Endothelial cell of umbilical vein (primary cell): ENCODE results near the gene HAGH. TPM values are rescaled to one million over a fixed set of nuclear protein-coding genes. Genes with fewer than 3 reads are reported as not detected.
A peak's percentile ranks its signal among the peaks of the same experiment; 100 is the strongest.

Source experiments
- BruUV-seq: library from RNA; stranded (reverse); fragments of 400-500 nt; replicated peaks from 2 replicates; lab custom pipeline; 2021; lab: Mats Ljungman, UMichigan
- CTCF ChIA-PET: fragments of 300-600, 350-600 bp; sonication (Branson Sonifier 250); formaldehyde crosslinking; loops from one replicate; lab custom pipeline; 2021; ENCODE audit warnings: antibody characterized with exemption, inconsistent platforms; lab: Charles Lee
- POLR2A ChIA-PET: fragments of 300-600, 350-600 bp; sonication (Branson Sonifier 250); formaldehyde crosslinking; loops from one replicate; lab custom pipeline; 2021; ENCODE audit warnings: antibody characterized with exemption, inconsistent platforms; lab: Charles Lee
- DNase-seq: peaks from one replicate; pipeline ENCODE4 v3.0.0-alpha.2; 2011; ENCODE audit warnings: low read depth, low spot score
- FAIRE-seq: peaks from 2 replicates; lab custom pipeline; 2011; peaks lifted over from hg19 to GRCh38; lab: Jason Lieb, UNC
- H2AFZ ChIP-seq: 2 replicates; pipeline ENCODE4 v1.6.0; 2012; ENCODE audit warnings: low read depth, low read length, control low read depth, inconsistent platforms
- H3K27ac ChIP-seq: 2 replicates; pipeline ENCODE4 v1.5.1; 2011; ENCODE audit warnings: low read depth, mild to moderate bottlenecking, control low read depth, low read length, moderate library complexity; ENCODE audit not compliant: insufficient read depth
- H3K27me3 ChIP-seq, 2 experiments: 2 replicates each; pipeline versions ENCODE4 v1.6.0 to v1.6.1; 2011; ENCODE audit warnings: low read length in 2 of 2, mixed read lengths in 1 of 2; ENCODE audit not compliant: control insufficient read depth in 2 of 2, insufficient read depth in 2 of 2
- H3K36me3 ChIP-seq, 2 experiments: 2 replicates in 1 of 2; 3 replicates in 1 of 2; pipeline ENCODE4 v1.5.1; 2011; ENCODE audit warnings: low read length in 2 of 2, mild to moderate bottlenecking in 1 of 2, moderate library complexity in 1 of 2; ENCODE audit not compliant: control insufficient read depth in 2 of 2, insufficient read depth in 2 of 2; ENCODE audit errors: extremely low read depth in 1 of 2
- H3K4me1 ChIP-seq: 3 replicates; pipeline ENCODE4 v1.5.1; 2011; ENCODE audit warnings: mild to moderate bottlenecking, low read length; ENCODE audit not compliant: control insufficient read depth, insufficient read depth; ENCODE audit errors: extremely low read depth
- H3K4me2 ChIP-seq: 2 replicates; pipeline ENCODE4 v1.6.1; 2011; ENCODE audit warnings: low read length, control low read depth, mixed read lengths; ENCODE audit not compliant: insufficient read depth
- H3K4me3 ChIP-seq, 3 experiments: fragments of 200-600 bp in 1 of 3; sonication (generic), shearing (Covaris generic) in 1 of 3; replicated peaks in 1 of 3; 2 replicates each; pipeline ENCODE4 v1.5.1; 2011 to 2016; ENCODE audit warnings: control low read depth in 3 of 3, low read length in 3 of 3, mild to moderate bottlenecking in 2 of 3, inconsistent platforms in 1 of 3, low read depth in 1 of 3, moderate library complexity in 1 of 3; ENCODE audit not compliant: insufficient read depth in 1 of 3
- H3K79me2 ChIP-seq: 2 replicates; pipeline ENCODE4 v1.6.0; 2012; ENCODE audit warnings: low read length, inconsistent platforms; ENCODE audit not compliant: control insufficient read depth, insufficient read depth
- H3K9ac ChIP-seq: replicated peaks from 2 replicates; pipeline ENCODE3; 2011; ENCODE audit warnings: low read length, control low read depth; ENCODE audit not compliant: insufficient read depth; ENCODE audit errors: extremely low read depth
- H3K9me1 ChIP-seq: replicated peaks from 3 replicates; pipeline ENCODE4 v1.6.0; 2011; ENCODE audit warnings: mild to moderate bottlenecking, low read length; ENCODE audit not compliant: control insufficient read depth, insufficient read depth; ENCODE audit errors: extremely low read depth
- H3K9me3 ChIP-seq: replicated peaks from 2 replicates; pipeline ENCODE4 v1.5.1; 2012; ENCODE audit warnings: low read length, inconsistent platforms; ENCODE audit not compliant: control insufficient read depth, insufficient read depth
- H4K20me1 ChIP-seq: replicated peaks from 2 replicates; pipeline ENCODE3; 2011; ENCODE audit warnings: mild to moderate bottlenecking, low read length; ENCODE audit not compliant: control insufficient read depth, insufficient read depth; ENCODE audit errors: extremely low read depth
- CTCF ChIP-seq, 2 donors: IDR thresholded peaks; 1 replicate in 1 of 2; 2 replicates in 1 of 2; pipeline ENCODE4 v1.5.1; 2011; ENCODE audit warnings: low read length in 2 of 2, mild to moderate bottlenecking in 2 of 2, moderate library complexity in 2 of 2, control low read depth in 1 of 2, inconsistent platforms in 1 of 2, low read depth in 1 of 2; ENCODE audit not compliant: insufficient read depth in 1 of 2; ENCODE audit errors: extremely low read depth in 1 of 2
- FOS ChIP-seq: IDR thresholded peaks from 2 replicates; pipeline ENCODE4 v1.6.1; 2011; ENCODE audit warnings: mild to moderate bottlenecking, low read length, moderate library complexity, borderline replicate concordance; ENCODE audit not compliant: insufficient read depth
- GATA2 ChIP-seq: IDR thresholded peaks from 2 replicates; pipeline ENCODE4 v1.7.0; 2011; ENCODE audit warnings: low read depth, mild to moderate bottlenecking, moderate library complexity, mixed read lengths, low read length; ENCODE audit not compliant: insufficient read length, insufficient read depth
- JUN ChIP-seq: IDR thresholded peaks from 2 replicates; pipeline ENCODE4 v1.6.1; 2011; ENCODE audit warnings: borderline replicate concordance, low read depth; ENCODE audit not compliant: insufficient read length, insufficient read depth
- MAX ChIP-seq: IDR thresholded peaks from 2 replicates; pipeline ENCODE4 v1.6.1; 2011; ENCODE audit not compliant: insufficient read depth, insufficient read length
- MYC ChIP-seq: IDR thresholded peaks from one replicate; pipeline ENCODE4 v1.6.1; 2011; ENCODE audit warnings: mild to moderate bottlenecking, low read depth, low read length
- POLR2A ChIP-seq: IDR thresholded peaks from 2 replicates; pipeline ENCODE4 v1.6.1; 2012; ENCODE audit warnings: low read depth, mild to moderate bottlenecking, control low read depth, low read length
- POLR2AphosphoS5 ChIP-seq: IDR thresholded peaks from 2 replicates; pipeline ENCODE4 v1.6.1; 2012; ENCODE audit warnings: low read depth, mild to moderate bottlenecking, control low read depth, low read length, moderate library complexity; ENCODE audit not compliant: insufficient read depth
- dilution Hi-C: fragments of 300-500 bp; cut with MboI; formaldehyde crosslinking; loops from one replicate; pipeline ENCODE4 v1.15.0; 2019; ENCODE audit warnings: low sequenced_read_pairs; ENCODE audit not compliant: extremely low pct_ligation_motif_present
- intact Hi-C: fragments of 100-400 bp; cut with micrococcal nuclease; formaldehyde crosslinking; loops from one replicate; pipeline ENCODE4 v1.10.0; 2022
- polyA plus RNA-seq, 4 experiments: library from polyadenylated mRNA; depleted of rRNA in 3 of 4; stranded (reverse) in 3 of 4; unstranded in 1 of 4; fragments of >200 nt; gene quantifications; 2 replicates each; pipeline versions ENCODE4 v1.2.1 to v1.2.3, GENCODE V29; 2011 to 2012; ENCODE audit warnings: missing spikeins in 1 of 4
- total RNA-seq: library from RNA; stranded (reverse); gene quantifications from 2 replicates; pipeline ENCODE4 v1.2.3, GENCODE V29; 2021

The HAGH gene
- total and polyA plus RNA-seq, 2 donors (not counting 3 experiments of a cell fraction or from before 2014, with no cell fraction given) = 54.3 to 84.2 TPM

GRCh38 chr16:1772908-1773702, 53.5 kb downstream of the HAGH start, which contains the start of gene MRPS34:
TSS of gene MRPS34 (minus strand) at chr16:1773134. CDS start at chr16:1773119, 15 bp downstream.
- POLR2A ChIA-PET = interaction anchor here (0.7 to 1.4 kb wide), 2 partner anchors 9 kb away, joined by 3 to 6 read pairs; partner anchors contain the start of genes NUBP2 and SPSB3
- H3K4me1 ChIP-seq = peaks cover 19% of the 10 kb centered on the region
- TF ChIP-seq MYC = peak; percentile 28
- TF ChIP-seq FOS = no peak
- TF ChIP-seq POLR2AphosphoS5 = peak; percentile 91
- TF ChIP-seq POLR2A = peak; percentile 86
- peak; percentile 51 for TF ChIP-seq MAX
- no peak for TF ChIP-seq GATA2
- TF ChIP-seq JUN = no peak
- peak; percentile 83 to 86 for TF ChIP-seq CTCF (IDR thresholded peaks at IDR 0.05; ENCODE audit: extremely low read depth in 1 of 2, insufficient read depth in 1 of 2, low read depth in 1 of 2, low read length in 2 of 2)
- BruUV-seq = no TSS peak
- intact Hi-C loops = loop anchor here (1.0 kb wide), 1 partner anchor 9 kb away; the partner anchor contains the start of genes NUBP2 and SPSB3
- no peaks in the 10 kb centered on the region for H4K20me1 ChIP-seq
- H3K9me3 ChIP-seq = no peaks in the 10 kb centered on the region
- peak within 1 kb of the TSS; percentile 26 to 83 (median 54) for H3K4me3 ChIP-seq
- peaks cover 17% of the 10 kb centered on the region for H3K79me2 ChIP-seq
- H3K36me3 ChIP-seq = peaks cover 0 to 34% of the 10 kb centered on the region in 2 experiments
- peak within 1 kb of the TSS; percentile 41 for H3K27ac ChIP-seq
- peak; percentile 71 for DNase-seq
- H3K4me2 ChIP-seq = peak within 1 kb of the TSS; percentile 72
- H3K9me1 ChIP-seq = no peaks in the 10 kb centered on the region
- H3K27me3 ChIP-seq = no peaks in the 10 kb centered on the region
- CTCF ChIA-PET = interaction anchor here (0.7 to 2.0 kb wide), 6 partner anchors 8 to 67 kb away, joined by 3 to 16 read pairs (median 6); partner anchors contain the start of genes MAPK8IP3, NUBP2 and SPSB3
- peak; percentile 47 for FAIRE-seq
- peak within 1 kb of the TSS; percentile 46 for H2AFZ ChIP-seq
- dilution Hi-C loops = no loop called here
- H3K9ac ChIP-seq = peak within 1 kb of the TSS; percentile 80
